B cell (primary cell): Measurements from ENCODE around the gene TMEM208. TPM values are rescaled to one million over a fixed set of nuclear protein-coding genes. Genes with fewer than 3 reads are reported as not detected.

ENCODE experiments used
- ATAC-seq: fragments of 200-7000 bp; cut with Tn5 transposase; one replicate; pipeline ENCODE4 v1.10.0; 2021; ENCODE audit warnings: low read depth, mild to moderate bottlenecking, moderate number of reproducible peaks, moderate library complexity
- CTCF ChIA-PET: fragments of 350-600 bp; sonication (Branson Sonifier 250); formaldehyde crosslinking; loops from one replicate; lab custom pipeline; 2021; ENCODE audit warnings: antibody characterized with exemption, inconsistent platforms; lab: Charles Lee
- POLR2A ChIA-PET: fragments of 350-600 bp; sonication (Branson Sonifier 250); formaldehyde crosslinking; loops from one replicate; lab custom pipeline; 2021; ENCODE audit warnings: antibody characterized with exemption; lab: Charles Lee
- DNase-seq: peaks from one replicate; pipeline ENCODE4 v3.0.0; 2013
- H2AFZ ChIP-seq: 2 replicates; pipeline ENCODE4 v1.6.1; 2012; ENCODE audit warnings: mild to moderate bottlenecking, low read depth, low read length; ENCODE audit not compliant: insufficient read depth, poor library complexity, severe bottlenecking
- H3K27ac ChIP-seq, 2 donors: 1 replicate in 1 of 2; 2 replicates in 1 of 2; pipeline ENCODE4 v1.5.1; 2012 to 2013; ENCODE audit warnings: low read length in 2 of 2, mild to moderate bottlenecking in 2 of 2, moderate library complexity in 1 of 2
- H3K27me3 ChIP-seq, 4 experiments: fragments of 200-600 bp in 1 of 4; sonication (generic) in 1 of 4; replicated peaks in 1 of 4; 1 replicate in 2 of 4; 2 replicates in 2 of 4; pipeline versions ENCODE4 v1.6.1 to v1.7.0; 2013 to 2016; ENCODE audit warnings: low read length in 3 of 4, mild to moderate bottlenecking in 2 of 4, mixed read lengths in 1 of 4, moderate library complexity in 1 of 4; ENCODE audit not compliant: insufficient read depth in 4 of 4, control insufficient read depth in 3 of 4; ENCODE audit errors: control extremely low read depth in 1 of 4
- H3K36me3 ChIP-seq, 2 experiments: replicated peaks in 1 of 2; 1 replicate in 1 of 2; 2 replicates in 1 of 2; pipeline versions ENCODE4 v1.6.1 to v1.7.1; 2013; ENCODE audit warnings: low read length in 1 of 2; ENCODE audit not compliant: insufficient read depth in 2 of 2, control insufficient read depth in 1 of 2; ENCODE audit errors: control extremely low read depth in 1 of 2, extremely low read depth in 1 of 2
- H3K4me1 ChIP-seq, 2 donors: fragments of 200-600 bp in 1 of 2; sonication (generic) in 1 of 2; 1 replicate in 1 of 2; 2 replicates in 1 of 2; pipeline versions ENCODE4 v1.5.1 to v1.6.1; 2013 to 2017; ENCODE audit warnings: low read length in 2 of 2; ENCODE audit not compliant: control insufficient read depth in 2 of 2, insufficient read depth in 2 of 2
- H3K4me2 ChIP-seq: replicated peaks from 2 replicates; pipeline ENCODE3; 2012; ENCODE audit warnings: mild to moderate bottlenecking, low read depth, low read length; ENCODE audit not compliant: poor library complexity, severe bottlenecking
- H3K4me3 ChIP-seq, 5 experiments: fragments of 200-600 bp in 1 of 5; sonication (generic) in 1 of 5; 1 replicate in 3 of 5; 2 replicates in 2 of 5; pipeline versions ENCODE4 v1.5.1 to v1.7.0; 2011 to 2016; ENCODE audit warnings: low read length in 4 of 5, mild to moderate bottlenecking in 4 of 5, low read depth in 2 of 5, control low read depth in 1 of 5, moderate library complexity in 1 of 5; ENCODE audit not compliant: insufficient read depth in 1 of 5; ENCODE audit errors: control extremely low read depth in 1 of 5, extremely low read depth in 1 of 5
- H3K79me2 ChIP-seq: fragments of 200-600 bp; sonication (generic); one replicate; pipeline ENCODE4 v1.6.0; 2016; ENCODE audit warnings: low read length; ENCODE audit not compliant: control insufficient read depth, insufficient read depth
- H3K9ac ChIP-seq: fragments of 200-600 bp; sonication (generic); 2 replicates; pipeline ENCODE4 v1.6.1; 2017; ENCODE audit warnings: mild to moderate bottlenecking, low read length, moderate library complexity
- H3K9me3 ChIP-seq, 3 donors: one replicate each; pipeline versions ENCODE4 v1.6.1 to v1.7.1; 2013; ENCODE audit warnings: low read length in 2 of 3; ENCODE audit not compliant: control insufficient read depth in 2 of 3, insufficient read depth in 1 of 3; ENCODE audit errors: control extremely low read depth in 1 of 3
- H4K20me1 ChIP-seq: 2 replicates; pipeline ENCODE4 v1.6.0; 2012; ENCODE audit warnings: mild to moderate bottlenecking, low read length; ENCODE audit not compliant: insufficient read depth, control insufficient read depth, poor library complexity, severe bottlenecking
- H3K27ac Mint-ChIP-seq: one replicate; pipeline ENCODE4 v1.8.0; 2021; ENCODE audit warnings: mixed read lengths
- H3K27me3 Mint-ChIP-seq: one replicate; pipeline ENCODE4 v1.8.0; 2021; ENCODE audit warnings: mixed read lengths
- H3K4me1 Mint-ChIP-seq: one replicate; pipeline ENCODE4 v1.8.0; 2021; ENCODE audit warnings: mixed read lengths
- H3K4me3 Mint-ChIP-seq: one replicate; pipeline ENCODE4 v1.8.0; 2021; ENCODE audit warnings: mixed read lengths
- H3K9me3 Mint-ChIP-seq: one replicate; pipeline ENCODE4 v1.8.0; 2022; ENCODE audit warnings: mixed read lengths; ENCODE audit not compliant: insufficient read depth
- CTCF ChIP-seq: fragments of 200-600 bp; IDR thresholded peaks from one replicate; pipeline ENCODE4 v1.8.0; 2022; ENCODE audit warnings: antibody characterized with exemption, mild to moderate bottlenecking
- EZH2 ChIP-seq: IDR thresholded peaks from 2 replicates; pipeline ENCODE4 v1.6.1; 2012; ENCODE audit warnings: borderline replicate concordance, low read depth, mild to moderate bottlenecking, moderate library complexity, low read length; ENCODE audit not compliant: insufficient read depth, poor library complexity, severe bottlenecking
- WGBS: methylation state at CpG from one replicate; pipeline ENCODE4 v1.1.5; 2013; ENCODE audit warnings: missing lambda C conversion rate; ENCODE audit not compliant: insufficient coverage; 5-methylcytosine and 5-hydroxymethylcytosine counted together
- intact Hi-C: fragments of 100-400 bp; cut with micrococcal nuclease; formaldehyde crosslinking; loops from one replicate; pipeline ENCODE4 v1.10.0; 2022
- polyA plus RNA-seq: library from polyadenylated mRNA; depleted of rRNA; stranded (reverse); fragments of >200 nt; gene quantifications from 2 replicates; pipeline ENCODE4 v1.2.3, GENCODE V29; 2012
- total RNA-seq, 2 donors: library from RNA; stranded (reverse); fragments of 120-200 nt in 1 of 2; gene quantifications; 1 replicate in 1 of 2; 2 replicates in 1 of 2; pipeline versions ENCODE4 v1.2.3 to v1.2.4, GENCODE V29; 2013 to 2022

TMEM208 gene
- total and polyA plus RNA-seq, 2 donors (not counting 1 experiment from before 2014, with no cell fraction given) = 36.1 to 40.4 TPM

GRCh38 chr16:67252609-67253497 lies 25.9 kb downstream of the TMEM208 start:
- DNase-seq (peak; percentile 5), ATAC-seq (no peak)
- peaks cover 9% of the 10 kb centered on the region for H3K27me3 Mint-ChIP-seq
- no peak overlapping the region for H3K4me3 ChIP-seq
- H3K27ac ChIP-seq = no peak overlapping the region
- TF ChIP-seq CTCF (no peak), EZH2 (no peak)
- no peak overlapping the region for H3K4me3 Mint-ChIP-seq
- intact Hi-C loops = no loop called here
- H3K27ac Mint-ChIP-seq = no peak overlapping the region
- H3K36me3 ChIP-seq = no peaks in the 10 kb centered on the region
- no peaks in the 10 kb centered on the region for H3K9me3 ChIP-seq
- H3K4me1 Mint-ChIP-seq = peaks cover 18% of the 10 kb centered on the region
- 100% methylated on average over 4 of the region's 4 CpGs for WGBS
- H3K4me2 ChIP-seq = no peak overlapping the region
- H3K9me3 Mint-ChIP-seq = no peaks in the 10 kb centered on the region
- CTCF ChIA-PET = no interaction called here
- no peaks in the 10 kb centered on the region for H3K79me2 ChIP-seq
- H4K20me1 ChIP-seq = peaks cover 4% of the 10 kb centered on the region
- POLR2A ChIA-PET = no interaction called here
- H3K27me3 ChIP-seq = peaks cover 0 to 22% (median 13%) of the 10 kb centered on the region in 4 experiments
- no peak overlapping the region for H2AFZ ChIP-seq
- no peak overlapping the region for H3K9ac ChIP-seq
- H3K4me1 ChIP-seq = peaks cover 15 to 18% of the 10 kb centered on the region in 2 donors
